ENCODE results near the gene TIMP1. TPM values are rescaled to one million over a fixed set of nuclear protein-coding genes. Genes with fewer than 3 reads are reported as not detected.
A peak's percentile ranks its signal among the peaks of the same experiment; 100 is the strongest.

TIMP1 gene
- total RNA-seq, 2 experiments from 2014 or later, result 6.7 to 9.4 TPM

DNA sequence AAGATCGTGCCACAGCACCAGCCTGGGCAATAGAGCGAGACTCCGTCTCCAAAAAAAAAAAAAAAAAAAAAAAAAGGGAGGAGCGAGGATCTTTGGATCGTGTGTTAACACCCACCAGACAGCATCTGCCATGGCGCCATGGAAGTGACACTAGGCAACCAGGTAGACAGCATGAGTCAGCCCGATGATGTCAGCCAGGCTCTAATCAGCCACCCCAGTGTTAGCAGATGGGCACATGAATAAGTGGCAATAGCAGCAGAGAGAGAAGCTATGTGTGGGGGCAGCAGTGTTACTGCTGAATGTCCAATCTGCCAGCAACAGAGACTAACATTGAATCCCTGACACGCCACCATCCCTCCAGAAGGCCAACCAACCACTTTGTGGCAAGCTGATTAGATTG lies 30.8 kb downstream of the TIMP1 start:
- no peak for DNase-seq

DNA sequence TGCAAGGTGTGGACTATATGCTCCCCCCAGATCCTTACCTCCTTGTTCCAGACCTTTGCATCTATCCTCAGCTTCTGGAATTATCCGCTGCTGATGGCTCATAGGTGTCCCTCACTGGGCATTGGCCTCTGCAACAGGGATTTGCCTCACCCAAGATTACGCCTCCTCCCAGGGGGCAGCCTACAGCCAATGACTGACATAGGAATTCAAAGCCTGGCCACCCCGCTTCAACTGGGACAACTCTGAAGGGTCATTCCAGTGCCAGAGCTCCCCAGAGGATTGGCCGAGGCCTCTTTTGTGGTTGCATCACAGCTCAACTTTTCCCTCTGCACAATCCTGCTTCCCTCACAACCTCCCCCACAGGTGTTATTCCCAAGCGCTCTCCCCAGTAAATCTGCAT lies 32.4 kb downstream of the TIMP1 start:
- intact Hi-C loops (cut with micrococcal nuclease), result no loop called here
- CTCF ChIA-PET, result no interaction called here

More for the DNA sequence above, 30.8 kb downstream of the TIMP1 start:
- H3K27ac Mint-ChIP-seq, result no peak overlapping the region
- intact Hi-C loops (cut with micrococcal nuclease), result no loop called here
- H3K27me3 Mint-ChIP-seq (ENCODE audit: low read depth), result no peaks in the 10 kb centered on the region
- no peaks in the 10 kb centered on the region for H3K36me3 Mint-ChIP-seq (ENCODE audit: low read depth)
- CTCF ChIA-PET, result no interaction called here
- peaks cover 4% of the 10 kb centered on the region for H3K4me1 Mint-ChIP-seq (ENCODE audit: low read depth)
- no peak overlapping the region for H3K4me3 Mint-ChIP-seq
- no peaks in the 10 kb centered on the region for H3K9me3 Mint-ChIP-seq

DNA sequence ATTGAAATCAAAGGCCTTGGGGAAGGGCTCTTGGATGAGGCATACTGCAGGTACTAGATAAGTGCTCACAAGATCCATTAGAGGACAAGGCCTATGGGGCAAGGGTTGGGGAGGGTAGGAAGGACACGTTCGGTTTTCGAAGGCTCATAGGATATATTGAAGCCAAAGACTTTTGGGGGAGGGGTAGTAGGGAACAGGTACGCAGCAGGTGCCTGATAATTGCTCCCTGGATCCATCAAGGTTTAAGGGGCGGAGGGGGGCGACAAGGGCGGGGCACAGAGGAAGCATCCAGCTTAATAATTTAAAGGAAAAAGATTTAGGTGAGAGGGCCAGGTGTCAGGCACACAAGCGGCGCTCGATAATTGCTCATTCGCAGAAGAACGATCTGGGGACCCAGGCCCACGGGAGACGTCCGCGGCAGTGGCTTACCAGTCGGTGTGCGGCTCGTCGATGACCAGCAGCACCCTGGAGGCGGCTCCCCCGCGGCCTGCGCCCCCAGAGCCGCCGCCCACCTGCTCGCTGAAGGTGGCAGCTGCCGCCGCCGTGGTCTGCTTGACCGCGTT lies 36.8 kb downstream of the TIMP1 start:
- Mint-ChIP-seq H3K4me3 (peak overlapping the region; percentile 58), H3K36me3 (ENCODE audit: low read depth) (no peaks in the 10 kb centered on the region), H3K27ac (no peak overlapping the region), H3K27me3 (ENCODE audit: low read depth) (no peaks in the 10 kb centered on the region), H3K4me1 (ENCODE audit: low read depth) (peaks cover 13% of the 10 kb centered on the region), H3K9me3 (no peaks in the 10 kb centered on the region)
- CTCF ChIA-PET, result no interaction called here
- no peak for DNase-seq
- intact Hi-C loops (cut with micrococcal nuclease), result no loop called here

More for the DNA sequence above, 32.4 kb downstream of the TIMP1 start:
- no peak for DNase-seq
- H3K4me1 Mint-ChIP-seq (ENCODE audit: low read depth), result no peaks in the 10 kb centered on the region
- H3K27ac Mint-ChIP-seq, result no peak overlapping the region
- H3K4me3 Mint-ChIP-seq, result no peak overlapping the region
- no peaks in the 10 kb centered on the region for H3K9me3 Mint-ChIP-seq
- H3K27me3 Mint-ChIP-seq (ENCODE audit: low read depth), result no peaks in the 10 kb centered on the region
- H3K36me3 Mint-ChIP-seq (ENCODE audit: low read depth), result no peaks in the 10 kb centered on the region

DNA sequence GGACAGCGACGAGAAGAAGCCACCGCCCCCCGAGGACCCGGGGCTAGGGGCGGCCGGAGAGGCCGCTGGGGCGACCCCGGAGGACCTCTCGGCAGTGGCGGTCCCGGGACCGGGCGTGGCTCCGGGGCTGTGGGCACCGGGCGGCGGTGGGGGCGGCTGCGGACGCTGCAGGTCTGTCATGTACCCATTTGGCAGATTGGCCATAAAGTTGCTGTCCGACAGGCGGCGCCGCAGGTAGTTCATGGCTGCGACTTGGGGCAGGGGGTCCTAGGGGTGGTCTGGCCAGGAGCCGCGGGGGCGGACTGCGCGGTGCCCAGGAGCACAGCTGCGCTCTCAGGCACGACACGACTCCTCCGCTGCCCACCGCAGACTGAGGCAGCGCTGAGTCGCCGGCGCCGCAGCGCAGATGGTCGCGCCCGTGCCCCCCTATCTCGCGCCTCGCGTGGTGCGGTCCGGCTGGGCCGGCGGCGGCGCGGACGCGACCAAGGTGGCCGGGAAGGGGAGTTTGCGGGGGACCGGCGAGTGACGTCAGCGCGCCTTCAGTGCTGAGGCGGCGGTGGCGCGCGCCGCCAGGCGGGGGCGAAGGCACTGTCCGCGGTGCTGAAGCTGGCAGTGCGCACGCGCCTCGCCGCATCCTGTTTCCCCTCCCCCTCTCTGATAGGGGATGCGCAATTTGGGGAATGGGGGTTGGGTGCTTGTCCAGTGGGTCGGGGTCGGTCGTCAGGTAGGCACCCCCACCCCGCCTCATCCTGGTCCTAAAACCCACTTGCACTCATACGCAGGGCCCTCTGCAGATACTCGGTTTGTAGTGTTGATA lies 37.5 kb downstream of the TIMP1 start, which contains the start of gene SYN1:
TSS of gene SYN1 (minus strand) at position 372 of the 817 bp plus-strand sequence. CDS start at position 243, 129 bp downstream.
- CTCF ChIA-PET, result no interaction called here
- intact Hi-C loops (cut with micrococcal nuclease), result loop anchor here (1.0 kb wide), 1 partner anchor 10 kb away; the partner anchor contains the start of gene CFP
- Mint-ChIP-seq H3K4me1 (ENCODE audit: low read depth) (peaks cover 16% of the 10 kb centered on the region), H3K9me3 (no peaks in the 10 kb centered on the region), H3K36me3 (ENCODE audit: low read depth) (no peaks in the 10 kb centered on the region), H3K27ac (no peak within 1 kb of the TSS), H3K4me3 (peak within 1 kb of the TSS; percentile 58), H3K27me3 (ENCODE audit: low read depth) (no peaks in the 10 kb centered on the region)
- DNase-seq, result peak; percentile 79

DNA sequence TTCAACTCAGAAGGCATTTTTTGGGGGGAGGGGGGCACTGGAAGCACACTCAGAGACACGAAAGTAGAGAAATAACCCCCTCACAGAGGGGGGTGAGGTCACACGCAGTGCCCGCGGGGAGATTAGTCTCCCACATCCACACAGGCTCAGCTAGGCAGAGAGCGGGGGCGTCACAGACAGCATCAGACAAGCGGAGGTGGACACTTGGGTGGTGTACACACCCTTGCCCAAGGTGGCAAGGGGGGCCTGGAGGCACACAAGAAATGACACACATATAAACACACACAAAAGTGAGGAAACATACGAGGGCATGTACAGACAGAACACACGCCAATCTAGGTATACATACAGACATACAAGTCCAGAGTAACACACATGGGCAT lies 38.1 kb downstream of the TIMP1 start:
- no peak for DNase-seq
- Mint-ChIP-seq H3K9me3 (no peaks in the 10 kb centered on the region), H3K27me3 (ENCODE audit: low read depth) (no peaks in the 10 kb centered on the region), H3K36me3 (ENCODE audit: low read depth) (no peaks in the 10 kb centered on the region), H3K4me3 (peak overlapping the region; percentile 54), H3K27ac (no peak overlapping the region), H3K4me1 (ENCODE audit: low read depth) (peaks cover 16% of the 10 kb centered on the region)
- CTCF ChIA-PET, result no interaction called here
- intact Hi-C loops (cut with micrococcal nuclease), result loop anchor here (1.0 kb wide), 1 partner anchor 9 kb away; the partner anchor contains the start of gene CFP

DNA sequence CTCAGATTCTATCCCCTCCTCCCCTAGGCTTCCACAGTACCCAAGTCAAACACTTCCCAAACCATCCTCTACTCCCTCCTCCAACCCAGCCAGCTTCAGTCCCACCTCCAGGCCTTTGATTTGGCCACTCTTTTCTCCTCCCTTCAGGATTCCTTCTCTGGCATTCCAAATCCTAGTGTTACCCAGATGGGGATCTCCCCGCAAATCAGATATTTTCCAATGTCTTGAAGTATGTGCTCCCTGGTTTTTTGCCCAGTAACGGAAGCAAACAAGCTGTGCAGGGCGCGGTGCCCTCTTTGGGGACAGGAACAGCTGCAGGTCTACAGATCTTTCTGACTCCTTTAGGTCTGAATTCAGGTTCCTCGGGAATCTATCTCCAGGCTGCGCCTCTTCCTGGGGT lies 39.6 kb downstream of the TIMP1 start:
- no peaks in the 10 kb centered on the region for H3K27me3 Mint-ChIP-seq (ENCODE audit: low read depth)
- H3K4me3 Mint-ChIP-seq, result no peak overlapping the region
- CTCF ChIA-PET, result no interaction called here
- H3K27ac Mint-ChIP-seq, result no peak overlapping the region
- no peaks in the 10 kb centered on the region for H3K36me3 Mint-ChIP-seq (ENCODE audit: low read depth)
- H3K9me3 Mint-ChIP-seq, result no peaks in the 10 kb centered on the region
- peaks cover 16% of the 10 kb centered on the region for H3K4me1 Mint-ChIP-seq (ENCODE audit: low read depth)
- no peak for DNase-seq
- intact Hi-C loops (cut with micrococcal nuclease), result no loop called here

DNA sequence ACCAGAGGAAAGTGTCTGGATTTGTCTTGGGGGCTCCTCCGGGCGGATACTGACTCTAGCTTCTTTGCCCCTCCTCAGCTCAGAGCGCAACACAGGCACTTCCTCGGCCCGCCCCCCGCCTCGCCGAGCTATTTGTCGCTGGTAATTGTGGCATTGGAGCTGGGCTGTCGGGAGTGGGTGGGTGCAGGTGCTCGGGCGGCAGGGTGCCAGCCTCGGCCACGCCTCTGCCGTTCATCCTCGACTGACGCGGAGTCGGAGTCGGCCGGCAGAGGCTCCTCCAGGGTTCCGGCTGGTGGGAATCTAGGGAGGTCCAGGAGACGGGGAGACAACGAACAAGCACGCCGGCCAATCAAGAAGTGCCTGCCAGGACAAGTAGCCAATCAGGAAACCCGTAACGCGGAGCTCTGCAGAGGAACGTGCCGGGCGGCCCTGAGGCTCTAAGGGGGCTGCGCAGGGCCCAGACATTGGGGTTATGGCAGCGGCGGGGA lies 41.3 kb downstream of the TIMP1 start:
- no peak overlapping the region for H3K27ac Mint-ChIP-seq
- DNase-seq, result peak; percentile 47
- H3K9me3 Mint-ChIP-seq, result no peaks in the 10 kb centered on the region
- CTCF ChIA-PET, result interaction anchor here (0.8 kb wide), 1 partner anchor 128 kb away, joined by 4 read pairs; no protein-coding TSS in a partner anchor
- H3K4me1 Mint-ChIP-seq (ENCODE audit: low read depth), result peaks cover 22% of the 10 kb centered on the region
- intact Hi-C loops (cut with micrococcal nuclease), result no loop called here
- H3K27me3 Mint-ChIP-seq (ENCODE audit: low read depth), result no peaks in the 10 kb centered on the region
- peak overlapping the region; percentile 79 for H3K4me3 Mint-ChIP-seq
- no peaks in the 10 kb centered on the region for H3K36me3 Mint-ChIP-seq (ENCODE audit: low read depth)

DNA sequence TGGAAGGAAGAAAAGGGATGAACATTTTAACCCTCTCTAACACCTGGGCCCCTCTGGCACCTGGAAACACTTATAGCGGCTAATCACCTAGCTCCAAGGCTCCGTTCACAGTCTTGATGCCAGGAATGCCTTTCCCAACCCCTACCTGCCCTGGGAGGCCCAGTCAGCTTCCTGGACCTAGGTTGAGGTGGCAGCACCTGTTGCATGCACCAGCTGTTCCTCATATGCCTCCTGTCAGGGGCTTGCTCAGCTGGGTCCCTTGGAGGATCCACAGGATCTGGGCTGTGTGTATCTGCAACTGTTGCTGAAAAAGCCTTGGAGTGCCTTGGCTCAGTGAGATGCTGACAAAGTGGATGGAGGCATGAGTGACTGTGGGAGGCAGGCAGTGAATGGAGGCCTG lies 43.1 kb downstream of the TIMP1 start:
- intact Hi-C loops (cut with micrococcal nuclease), result no loop called here
- CTCF ChIA-PET, result no interaction called here
- no peaks in the 10 kb centered on the region for H3K36me3 Mint-ChIP-seq (ENCODE audit: low read depth)
- peaks cover 29% of the 10 kb centered on the region for H3K4me1 Mint-ChIP-seq (ENCODE audit: low read depth)
- no peak overlapping the region for H3K27ac Mint-ChIP-seq
- H3K27me3 Mint-ChIP-seq (ENCODE audit: low read depth), result no peaks in the 10 kb centered on the region
- no peak overlapping the region for H3K4me3 Mint-ChIP-seq
- no peaks in the 10 kb centered on the region for H3K9me3 Mint-ChIP-seq
- DNase-seq, result no peak

DNA sequence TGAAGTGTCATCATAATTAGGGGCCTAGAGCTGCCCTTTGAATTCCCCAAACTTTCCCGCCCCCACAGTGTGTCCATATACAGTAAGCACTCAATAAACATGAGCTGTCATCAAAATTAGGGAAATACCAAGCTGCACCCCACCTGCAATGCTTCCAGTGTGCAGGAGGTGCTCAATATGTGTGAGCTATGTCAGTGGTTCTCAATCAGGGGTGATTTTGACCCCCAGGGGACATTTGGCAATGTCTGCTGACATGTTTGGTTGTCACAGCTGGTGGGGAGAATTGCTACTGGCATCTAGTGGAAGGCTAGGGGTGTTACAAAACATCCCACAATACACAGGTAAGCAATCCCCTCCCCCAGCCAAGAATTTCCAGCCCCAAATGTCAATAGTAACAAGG lies 46.7 kb downstream of the TIMP1 start:
- intact Hi-C loops (cut with micrococcal nuclease), result loop anchor here (1.0 to 2.0 kb wide), 2 partner anchors 9 to 68 kb away; partner anchors contain the start of gene ARAF
- peaks cover 25% of the 10 kb centered on the region for H3K4me1 Mint-ChIP-seq (ENCODE audit: low read depth)
- peak; percentile 41 for DNase-seq
- H3K27me3 Mint-ChIP-seq (ENCODE audit: low read depth), result no peaks in the 10 kb centered on the region
- H3K9me3 Mint-ChIP-seq, result no peaks in the 10 kb centered on the region
- H3K27ac Mint-ChIP-seq, result peak overlapping the region; percentile 89
- peak overlapping the region; percentile 67 for H3K4me3 Mint-ChIP-seq
- H3K36me3 Mint-ChIP-seq (ENCODE audit: low read depth), result no peaks in the 10 kb centered on the region
- CTCF ChIA-PET, result interaction anchor here (0.6 to 1.3 kb wide), 2 partner anchors 67 to 111 kb away, joined by 3 read pairs; no protein-coding TSS in a partner anchor

DNA sequence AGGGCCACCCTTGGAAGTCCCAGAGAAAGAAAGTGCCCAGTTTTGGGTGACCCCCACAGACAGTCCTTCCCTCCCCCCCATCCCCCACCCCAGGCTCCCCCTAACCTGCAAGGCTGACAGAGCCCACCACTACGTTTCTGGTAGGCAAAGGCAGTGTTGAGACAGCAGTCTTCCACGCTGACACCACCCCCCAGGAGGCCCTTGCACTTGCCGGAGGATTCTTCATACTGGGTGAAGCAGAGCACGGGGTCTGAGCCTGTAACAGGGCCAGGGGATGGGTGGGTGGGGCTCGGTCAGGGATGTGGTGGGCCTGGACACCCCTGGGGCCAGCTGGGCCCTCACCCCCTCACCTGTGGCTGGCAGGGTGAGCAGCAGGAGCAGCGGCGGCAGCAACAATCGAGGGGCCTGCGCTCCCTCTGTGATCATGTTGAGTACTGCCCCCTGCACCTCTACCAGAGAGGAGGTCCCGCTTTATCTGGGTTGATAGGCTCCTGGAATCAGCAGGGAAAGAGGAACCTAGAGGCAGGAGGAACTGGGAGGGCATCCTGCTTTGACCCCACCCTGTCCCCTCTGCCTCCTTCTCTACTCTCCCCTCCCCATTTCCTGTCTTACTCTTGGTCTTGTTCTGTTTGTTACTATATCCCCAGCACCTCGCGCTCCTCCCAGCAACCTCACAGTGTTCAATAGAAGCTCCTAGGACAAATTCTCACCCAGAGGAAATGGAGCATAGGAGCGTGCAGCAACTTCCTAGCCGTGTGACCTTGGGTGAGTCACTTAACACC lies 47.4 kb downstream of the TIMP1 start, which contains the start of gene CFP:
TSS of gene CFP (minus strand) at position 512 of the 782 bp plus-strand sequence. CDS start at position 426, 86 bp downstream.
- Mint-ChIP-seq H3K27ac (peak within 1 kb of the TSS; percentile 90), H3K36me3 (ENCODE audit: low read depth) (no peaks in the 10 kb centered on the region), H3K4me3 (peak within 1 kb of the TSS; percentile 67), H3K9me3 (no peaks in the 10 kb centered on the region), H3K27me3 (ENCODE audit: low read depth) (no peaks in the 10 kb centered on the region), H3K4me1 (ENCODE audit: low read depth) (peaks cover 22% of the 10 kb centered on the region)
- intact Hi-C loops (cut with micrococcal nuclease), result loop anchor here (1.0 to 2.0 kb wide), 3 partner anchors 9 to 69 kb away; partner anchors contain the start of genes ARAF and ELK1
- CTCF ChIA-PET, result interaction anchor here (1.3 to 1.7 kb wide), 2 partner anchors 18 to 68 kb away, joined by 3 to 4 read pairs; no protein-coding TSS in a partner anchor
- DNase-seq, result peak; percentile 42

DNA sequence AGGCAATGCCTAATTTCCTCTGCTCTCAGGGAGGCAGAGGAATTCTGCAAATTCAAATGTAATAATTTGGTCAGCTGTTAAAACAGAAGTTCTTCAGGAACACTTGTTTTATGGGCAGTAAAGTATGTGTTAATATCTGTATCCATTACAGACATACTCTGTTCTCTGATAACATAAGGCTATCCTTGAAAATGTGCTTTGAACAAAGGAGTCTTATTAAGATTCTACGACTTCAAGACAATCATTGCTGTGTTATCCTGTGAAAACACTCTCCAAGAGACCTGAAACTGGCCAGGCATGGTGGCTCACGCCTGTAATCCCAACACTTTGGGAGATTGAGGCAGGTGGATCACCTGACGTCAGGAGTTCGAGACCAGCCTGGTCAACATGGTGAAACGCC lies 49.4 kb downstream of the TIMP1 start:
- Mint-ChIP-seq H3K4me1 (ENCODE audit: low read depth) (peaks cover 25% of the 10 kb centered on the region), H3K27me3 (ENCODE audit: low read depth) (no peaks in the 10 kb centered on the region), H3K36me3 (ENCODE audit: low read depth) (peaks cover 2% of the 10 kb centered on the region), H3K9me3 (no peaks in the 10 kb centered on the region), H3K27ac (no peak overlapping the region), H3K4me3 (no peak overlapping the region)
- intact Hi-C loops (cut with micrococcal nuclease), result no loop called here
- CTCF ChIA-PET, result interaction anchor here (0.6 to 1.7 kb wide), 2 partner anchors 16 to 679 kb away, joined by 3 to 4 read pairs; no protein-coding TSS in a partner anchor
- no peak for DNase-seq

DNA sequence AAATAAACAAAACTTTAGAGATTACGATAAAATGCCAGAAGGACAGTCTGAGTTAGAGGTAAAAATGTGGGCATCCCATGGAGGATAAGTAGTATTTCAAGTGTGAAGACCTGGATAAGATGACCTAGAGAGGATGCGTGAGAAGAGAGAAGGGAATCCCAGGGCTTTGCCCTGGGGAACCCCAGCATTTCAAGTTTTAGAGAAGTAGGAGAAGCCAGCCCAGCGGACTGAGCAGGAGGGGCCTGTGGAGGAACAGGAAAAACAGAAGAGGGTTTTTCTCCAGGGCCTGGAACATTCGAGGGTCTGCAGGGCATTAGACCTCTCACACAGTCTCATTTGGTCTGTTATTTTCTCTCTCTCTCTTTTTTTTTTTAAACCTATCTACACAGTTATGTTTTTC lies 50.4 kb downstream of the TIMP1 start:
- intact Hi-C loops (cut with micrococcal nuclease), result no loop called here
- peaks cover 30% of the 10 kb centered on the region for H3K4me1 Mint-ChIP-seq (ENCODE audit: low read depth)
- H3K36me3 Mint-ChIP-seq (ENCODE audit: low read depth), result peaks cover 7% of the 10 kb centered on the region
- H3K9me3 Mint-ChIP-seq, result no peaks in the 10 kb centered on the region
- CTCF ChIA-PET, result no interaction called here
- DNase-seq, result no peak
- no peaks in the 10 kb centered on the region for H3K27me3 Mint-ChIP-seq (ENCODE audit: low read depth)
- H3K4me3 Mint-ChIP-seq, result no peak overlapping the region
- no peak overlapping the region for H3K27ac Mint-ChIP-seq
